Measurements from ENCODE around the gene AIPL1.

Gene AIPL1

GRCh38 chr17:6467567-6467966 lies 32.6 kb upstream of the AIPL1 start:
- Histone ChIP-seq H3K4me2 (ENCODE audit: low read depth, low read length) (no peak overlapping the region), H3K27me3 (replicated peaks; ENCODE audit: insufficient read depth, low read length) (peaks cover 59% of the 10 kb centered on the region), H4K20me1 (ENCODE audit: insufficient read depth, low read length) (no peaks in the 10 kb centered on the region), H3K9ac (ENCODE audit: low read length) (no peak overlapping the region), H2AFZ (ENCODE audit: low read length) (no peak overlapping the region), H3K36me3 (replicated peaks; ENCODE audit: insufficient read depth, low read length) (no peaks in the 10 kb centered on the region), H3K27ac (ENCODE audit: low read length) (no peak overlapping the region), H3K9me3 (replicated peaks; ENCODE audit: insufficient read depth, low read length) (no peaks in the 10 kb centered on the region), H3F3A (ENCODE audit: insufficient read depth, low read length) (no peaks in the 10 kb centered on the region), H3K4me3 (ENCODE audit: low read length) (no peak overlapping the region), H3K9me2 (replicated peaks; ENCODE audit: insufficient read depth, low read length) (no peaks in the 10 kb centered on the region), H3K4me1 (ENCODE audit: low read length) (no peaks in the 10 kb centered on the region), H3K79me2 (ENCODE audit: low read length) (no peaks in the 10 kb centered on the region)
- no peak for DNase-seq
- no peak for TF ChIP-seq CTCF (IDR thresholded peaks at IDR 0.05; ENCODE audit: low read length)
- no peak for TF ChIP-seq EZH2phosphoT487 (IDR thresholded peaks at IDR 0.05; ENCODE audit: low read length)
- no peak for TF ChIP-seq EZH2 (optimal IDR thresholded peaks at IDR 0.05; ENCODE audit: low read depth, low read length)

- Histone ChIP-seq H3K27me3 (replicated peaks; ENCODE audit: insufficient read depth, low read length) (peaks cover 62% of the 10 kb centered on the region), H3K36me3 (replicated peaks; ENCODE audit: insufficient read depth, low read length) (no peaks in the 10 kb centered on the region), H3F3A (ENCODE audit: insufficient read depth, low read length) (no peaks in the 10 kb centered on the region), H3K79me2 (ENCODE audit: low read length) (no peaks in the 10 kb centered on the region), H3K9me3 (replicated peaks; ENCODE audit: insufficient read depth, low read length) (no peaks in the 10 kb centered on the region), H3K4me1 (ENCODE audit: low read length) (0 out of 2 replicates have a peak, but pooled peaks cover 3% of the 10 kb centered on the region), H2AFZ (ENCODE audit: low read length) (no peak overlapping the region), H4K20me1 (ENCODE audit: insufficient read depth, low read length) (no peaks in the 10 kb centered on the region), H3K27ac (ENCODE audit: low read length) (no peak overlapping the region), H3K4me2 (ENCODE audit: low read depth, low read length) (no peak overlapping the region), H3K9ac (ENCODE audit: low read length) (no peak overlapping the region), H3K4me3 (ENCODE audit: low read length) (no peak overlapping the region), H3K9me2 (replicated peaks; ENCODE audit: insufficient read depth, low read length) (no peaks in the 10 kb centered on the region)
- TF ChIP-seq CTCF (IDR thresholded peaks at IDR 0.05; ENCODE audit: low read length) = no peak
- no peak for TF ChIP-seq EZH2phosphoT487 (IDR thresholded peaks at IDR 0.05; ENCODE audit: low read length)
- TF ChIP-seq EZH2 (optimal IDR thresholded peaks at IDR 0.05; ENCODE audit: low read depth, low read length) = no peak
- no peak for DNase-seq
Observed at GRCh38 chr17:6465206-6466003, 30.5 kb upstream of the AIPL1 start.

- Histone ChIP-seq H3K4me1 (ENCODE audit: low read length) (0 out of 2 replicates have a peak, but pooled peaks cover 3% of the 10 kb centered on the region), H3K9me2 (replicated peaks; ENCODE audit: insufficient read depth, low read length) (no peaks in the 10 kb centered on the region)
- DNase-seq = no peak
Observed at GRCh38 chr17:6464446-6465041, 29.6 kb upstream of the AIPL1 start.

More at GRCh38 chr17:6464446-6465041, 29.6 kb upstream of the AIPL1 start:
- H3K4me2 ChIP-seq (ENCODE audit: low read depth, low read length) = no peak overlapping the region
- no peaks in the 10 kb centered on the region for H3K9me3 ChIP-seq (replicated peaks; ENCODE audit: insufficient read depth, low read length)
- no peaks in the 10 kb centered on the region for H3K36me3 ChIP-seq (replicated peaks; ENCODE audit: insufficient read depth, low read length)
- H2AFZ ChIP-seq (ENCODE audit: low read length) = no peak overlapping the region
- H3K79me2 ChIP-seq (ENCODE audit: low read length) = no peaks in the 10 kb centered on the region
- H4K20me1 ChIP-seq (ENCODE audit: insufficient read depth, low read length) = no peaks in the 10 kb centered on the region
- TF ChIP-seq CTCF (IDR thresholded peaks at IDR 0.05; ENCODE audit: low read length) = no peak
- TF ChIP-seq EZH2phosphoT487 (IDR thresholded peaks at IDR 0.05; ENCODE audit: low read length) = no peak
- TF ChIP-seq EZH2 (optimal IDR thresholded peaks at IDR 0.05; ENCODE audit: low read depth, low read length) = no peak
- no peak overlapping the region for H3K4me3 ChIP-seq (ENCODE audit: low read length)
- H3F3A ChIP-seq (ENCODE audit: insufficient read depth, low read length) = no peaks in the 10 kb centered on the region
- H3K27me3 ChIP-seq (replicated peaks; ENCODE audit: insufficient read depth, low read length) = peaks cover 70% of the 10 kb centered on the region
- H3K27ac ChIP-seq (ENCODE audit: low read length) = no peak overlapping the region
- no peak overlapping the region for H3K9ac ChIP-seq (ENCODE audit: low read length)
